Measurements from ENCODE around the gene TPPP2. TPM values are rescaled to one million over a fixed set of nuclear protein-coding genes. Genes with fewer than 3 reads are reported as not detected.

The TPPP2 gene
- total and polyA plus RNA-seq, 10 of the 15 experiments (the other 5 are each of a cell fraction or from before 2014, with no cell fraction given), result not detected

GRCh38 chr14:21043387-21043973 is 13.5 kb downstream of the TPPP2 start (continued):
- no peak for TF ChIP-seq REST (IDR thresholded peaks at IDR 0.05; ENCODE audit: low read depth, low read length)
- TF ChIP-seq RELA (IDR thresholded peaks at IDR 0.05; ENCODE audit: borderline replicate concordance, partially characterized antibody), result no peak

- intact Hi-C loops (cut with micrococcal nuclease; ENCODE audit: unreplicated experiment), result no loop called here
- CTCF ChIA-PET, result interaction anchor here (0.7 to 2.3 kb wide), 2 partner anchors 29 to 286 kb away, joined by 3 to 11 read pairs; no protein-coding TSS in a partner anchor
- no peak for DNase-seq (ENCODE audit: low read depth, low spot score)
- Histone ChIP-seq H3K79me2 (ENCODE audit: control insufficient read depth, insufficient read depth, low read length) (no peaks in the 10 kb centered on the region), H3K36me3 (ENCODE audit: control insufficient read depth in 2 of 2, insufficient read depth in 2 of 2, low read length in 1 of 2) (no peaks in the 10 kb centered on the region), H3K9me3 (replicated peaks; ENCODE audit: control insufficient read depth, insufficient read depth, low read length) (no peaks in the 10 kb centered on the region), H3K4me1 (ENCODE audit: control insufficient read depth, insufficient read depth, low read length) (no peaks in the 10 kb centered on the region), H4K20me1 (ENCODE audit: control insufficient read depth, insufficient read depth) (no peaks in the 10 kb centered on the region; the same call in 1 of the 2 replicates), H3K27ac (ENCODE audit: control insufficient read depth, insufficient read depth) (no peak overlapping the region), H3K4me2 (ENCODE audit: control insufficient read depth, insufficient read depth) (no peak overlapping the region), H2AFZ (ENCODE audit: control insufficient read depth, low read depth, low read length) (no peak overlapping the region), H3K9ac (ENCODE audit: control insufficient read depth, insufficient read depth, low read length) (no peak overlapping the region), H3K27me3 (replicated peaks in 1 of 2; ENCODE audit: control insufficient read depth in 2 of 2, insufficient read depth in 2 of 2, low read length in 1 of 2) (peaks cover 0 to 11% of the 10 kb centered on the region in 2 experiments; a peak in 2 of 4 replicates), H3K4me3 (no peak overlapping the region)
- in situ Hi-C loops (cut with MboI), result no loop called here
- ATAC-seq, result no peak
- SMC1A ChIA-PET (ENCODE audit: uncharacterized antibody, unreplicated experiment), result interaction anchor here (2.1 kb wide), 1 partner anchor 30 kb away, joined by 7 read pairs; no protein-coding TSS in a partner anchor
- FAIRE-seq, result no peak
- POLR2A ChIA-PET, result no interaction called here
- RAD21 ChIA-PET (ENCODE audit: unreplicated experiment), result no interaction called here
- no TSS peak for BruUV-seq (replicated peaks)
- WGBS (ENCODE audit: insufficient coverage, insufficient replicate concordance, low lambda C conversion rate, missing lambda C conversion rate), result 32% methylated on average over 6 of the region's 6 CpGs
- TF ChIP-seq WRNIP1 (IDR thresholded peaks at IDR 0.05; ENCODE audit: borderline replicate concordance, low read depth, low read length) (no peak), ESRRA (IDR thresholded peaks at IDR 0.05; ENCODE audit: low read length) (no peak), HDAC2 (IDR thresholded peaks at IDR 0.05) (no peak), KLF5 (IDR thresholded peaks at IDR 0.05; ENCODE audit: partially characterized antibody) (no peak), ETV6 (conservative IDR thresholded peaks at IDR 0.05 in 1 of 2, IDR thresholded peaks at IDR 0.05 in 1 of 2; ENCODE audit: borderline replicate concordance in 1 of 2, low read depth in 1 of 2) (no peak), ZBTB4 (CRISPR knock-in tag; IDR thresholded peaks at IDR 0.05) (no peak), NR2F1 (conservative IDR thresholded peaks at IDR 0.05) (no peak), NR2C2 (IDR thresholded peaks at IDR 0.05; ENCODE audit: borderline replicate concordance, control insufficient read depth, insufficient read length, low read depth) (no peak), CTCF (IDR thresholded peaks at IDR 0.05 in 2 of 3, conservative IDR thresholded peaks at IDR 0.05 in 1 of 3; ENCODE audit: control insufficient read depth in 2 of 3, extremely low read depth in 1 of 3, insufficient read depth in 1 of 3, low read depth in 3 of 3, low read length in 3 of 3) (no peak), SRF (IDR thresholded peaks at IDR 0.05; ENCODE audit: low read depth in 2 of 2, low read length in 2 of 2) (no peak)
Observed at GRCh38 chr14:21043974-21044618, 14.1 kb downstream of the TPPP2 start.

All from GM12878 (cell line).